NCI-H69 (cell line): ENCODE data around the gene CFLAR.
A peak's percentile ranks its signal among the peaks of the same experiment; 100 is the strongest.
"Not testable (repeated sequence)": the region's sequence is repeated elsewhere in the genome, so short reads cannot be mapped to it uniquely, and the experiment has no call there.

Experiments used
- DNase-seq: peaks from one replicate; lab custom pipeline; 2025; lab: John Stamatoyannopoulos, UW

The CFLAR gene

GRCh38 chr2:201182650-201183364, 66.8 kb downstream of the CFLAR start, which contains the start of gene CASP10:
Gene CASP10, plus strand, starts transcription at chr2:201183141. Its CDS starts 2,637 bp downstream, at chr2:201185778.
- DNase-seq, result peak; percentile 9

GRCh38 chr2:201183365-201183727, 67.4 kb downstream of the CFLAR start:
- no peak for DNase-seq

- DNase-seq, result not testable (repeated sequence)
Measured at GRCh38 chr2:201183835-201184234, 67.9 kb downstream of the CFLAR start.

GRCh38 chr2:201184248-201184647, 68.3 kb downstream of the CFLAR start:
- DNase-seq, result not testable (repeated sequence)

- DNase-seq, result no peak
Measured at GRCh38 chr2:201185863-201186262, 69.9 kb downstream of the CFLAR start.

- DNase-seq, result no peak
Measured at GRCh38 chr2:201186982-201187381, 71.0 kb downstream of the CFLAR start.

- no peak for DNase-seq
Measured at GRCh38 chr2:201188449-201188848, 72.5 kb downstream of the CFLAR start.

GRCh38 chr2:201191132-201191875, 75.3 kb downstream of the CFLAR start:
- DNase-seq, result no peak

- DNase-seq, result no peak
Measured at GRCh38 chr2:201194097-201194496, 78.1 kb downstream of the CFLAR start.

- no peak for DNase-seq
Measured at GRCh38 chr2:201195331-201195730, 79.4 kb downstream of the CFLAR start.

- no peak for DNase-seq
Measured at GRCh38 chr2:201196003-201196402, 80.0 kb downstream of the CFLAR start.

- DNase-seq, result no peak
Measured at GRCh38 chr2:201196803-201197202, 80.8 kb downstream of the CFLAR start.

GRCh38 chr2:201197781-201198180, 81.8 kb downstream of the CFLAR start:
- DNase-seq, result no peak

- no peak for DNase-seq
Measured at GRCh38 chr2:201199847-201200246, 83.9 kb downstream of the CFLAR start.

- no peak for DNase-seq
Measured at GRCh38 chr2:201200345-201200744, 84.4 kb downstream of the CFLAR start.

- no peak for DNase-seq
Measured at GRCh38 chr2:201201371-201201770, 85.4 kb downstream of the CFLAR start.

GRCh38 chr2:201203916-201204654, 88.1 kb downstream of the CFLAR start:
- DNase-seq, result peak; percentile 40

- no peak for DNase-seq
Measured at GRCh38 chr2:201204655-201205514, 88.9 kb downstream of the CFLAR start.

GRCh38 chr2:201205515-201205849, 89.5 kb downstream of the CFLAR start:
- DNase-seq, result no peak

- no peak for DNase-seq
Measured at GRCh38 chr2:201208563-201209252, 92.7 kb downstream of the CFLAR start.

- no peak for DNase-seq
Measured at GRCh38 chr2:201215963-201216362, 100.0 kb downstream of the CFLAR start.
